GM21529 (cell line): ENCODE results near the gene PPP1R10.
A peak's percentile ranks its signal among the peaks of the same experiment; 100 is the strongest.

Experiments used
- ATAC-seq: cut with Tn5 transposase; IDR thresholded peaks from one replicate; pipeline ENCODE4 v1.9.1; 2021; ENCODE audit not compliant: unreplicated experiment

Gene PPP1R10

DNA sequence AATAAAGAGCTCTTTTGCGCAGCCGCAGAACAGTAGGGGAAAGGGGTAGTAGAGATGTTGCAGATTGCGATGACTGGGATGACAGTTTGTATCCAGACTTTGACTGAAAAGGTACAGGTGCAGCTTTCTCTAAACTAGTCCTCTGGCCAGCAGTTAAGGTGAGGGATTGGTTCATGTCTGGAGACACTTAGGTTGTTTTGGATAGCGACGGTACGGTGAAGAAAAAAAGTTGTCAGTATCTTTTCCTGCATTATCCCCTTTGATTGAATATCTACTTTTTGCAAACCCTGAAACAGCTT is 59.4 kb downstream of the PPP1R10 start:
- no peak for ATAC-seq

DNA sequence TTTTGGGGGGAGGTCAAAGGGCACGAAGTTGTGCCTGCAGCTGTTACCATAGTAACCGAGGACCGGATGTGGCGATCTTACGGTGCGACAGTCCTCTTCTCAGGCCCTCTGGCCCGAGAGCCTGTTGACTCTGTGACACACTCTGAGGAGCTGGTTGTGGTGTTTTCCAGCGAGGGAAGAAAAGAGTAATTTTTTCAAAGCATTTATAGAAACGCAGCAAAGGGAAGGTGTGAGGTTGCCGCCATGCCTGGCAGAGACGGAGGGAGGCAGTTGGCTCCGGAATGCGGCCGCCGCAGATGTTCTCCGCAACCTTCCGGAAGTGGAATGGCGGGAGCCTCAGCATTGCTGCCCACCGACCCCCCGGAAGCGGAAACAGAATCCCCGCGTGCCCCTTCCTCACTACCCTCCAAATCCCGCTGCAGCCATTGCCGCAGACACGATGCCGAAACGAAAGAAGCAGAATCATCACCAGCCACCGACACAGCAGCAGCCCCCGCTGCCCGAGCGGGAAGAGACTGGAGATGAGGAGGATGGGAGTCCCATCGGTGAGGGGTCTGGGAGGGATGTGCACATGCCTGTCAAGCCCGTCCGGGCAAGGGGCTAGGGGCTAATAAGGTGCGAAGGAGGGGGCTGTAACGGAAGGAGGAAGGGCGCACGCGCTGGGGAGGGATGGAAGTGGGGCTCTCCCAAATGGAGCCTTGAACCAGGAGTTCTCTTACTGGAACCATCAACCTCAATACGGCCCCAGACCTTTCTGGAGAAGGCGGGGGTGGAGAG is 59.9 kb downstream of the PPP1R10 start, which contains the start of gene PRR3:
Gene PRR3 (plus strand): TSS at position 390 of the 777 bp plus-strand sequence. CDS start 50 bp downstream, at position 440.
- peak; percentile 64 for ATAC-seq

DNA sequence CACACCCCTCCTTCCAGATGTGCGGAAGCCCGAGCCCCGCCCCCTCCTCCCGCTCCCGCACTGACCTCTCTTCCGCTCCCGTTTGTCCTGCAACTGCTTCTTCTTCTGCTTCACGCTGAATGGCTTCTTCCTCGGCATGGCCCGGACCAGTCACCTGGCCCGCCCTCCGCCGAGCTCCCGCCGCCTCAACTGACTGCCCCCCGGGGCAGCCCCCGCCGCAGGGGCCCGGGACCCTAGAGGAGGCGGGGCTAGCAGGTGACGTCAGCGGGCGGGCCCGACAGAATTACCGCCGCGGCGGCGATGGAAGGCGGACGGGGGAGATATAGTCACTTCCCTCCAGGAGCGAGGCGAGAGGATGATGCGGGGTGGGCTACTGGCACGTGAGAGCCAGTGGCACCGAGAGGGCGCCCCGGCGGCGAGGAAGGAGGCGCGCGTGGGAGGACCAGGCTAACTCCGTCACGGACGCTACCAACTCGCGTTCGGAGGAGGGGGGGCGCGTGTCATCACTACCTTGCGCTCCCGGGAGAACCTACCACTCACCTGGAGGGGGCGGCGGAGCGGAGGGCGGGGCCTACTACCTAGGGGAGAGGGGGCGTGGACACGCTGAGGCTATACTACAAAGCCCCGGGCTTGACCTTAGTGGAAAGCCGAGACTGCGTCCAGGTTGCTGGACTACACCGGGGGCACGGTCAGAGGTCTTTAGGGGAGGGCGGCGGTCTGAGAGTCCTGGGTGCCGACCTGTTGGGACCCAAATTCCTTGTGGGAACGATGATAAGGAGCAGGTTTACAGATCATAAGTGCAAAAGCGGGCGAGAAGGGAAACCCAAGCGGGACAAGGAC is 60.8 kb downstream of the PPP1R10 start, which contains the start of gene GNL1:
Gene GNL1 (minus strand): TSS at position 424 of the 840 bp plus-strand sequence. CDS start 286 bp downstream, at position 138.
- ATAC-seq, result peak; percentile 74

DNA sequence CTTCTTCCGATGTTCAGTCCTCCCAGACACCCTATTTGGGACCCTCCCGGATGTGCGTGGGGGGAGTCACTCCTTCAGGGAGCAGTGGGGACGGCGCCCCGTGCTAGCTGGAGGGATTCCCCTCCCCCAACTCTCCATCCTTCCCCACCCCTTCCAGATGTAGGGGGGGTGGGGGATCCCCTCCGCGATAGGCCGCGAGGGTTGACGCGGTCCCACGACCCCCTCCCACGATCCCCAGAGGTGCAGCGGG is 61.3 kb downstream of the PPP1R10 start:
- ATAC-seq, result peak; percentile 6

DNA sequence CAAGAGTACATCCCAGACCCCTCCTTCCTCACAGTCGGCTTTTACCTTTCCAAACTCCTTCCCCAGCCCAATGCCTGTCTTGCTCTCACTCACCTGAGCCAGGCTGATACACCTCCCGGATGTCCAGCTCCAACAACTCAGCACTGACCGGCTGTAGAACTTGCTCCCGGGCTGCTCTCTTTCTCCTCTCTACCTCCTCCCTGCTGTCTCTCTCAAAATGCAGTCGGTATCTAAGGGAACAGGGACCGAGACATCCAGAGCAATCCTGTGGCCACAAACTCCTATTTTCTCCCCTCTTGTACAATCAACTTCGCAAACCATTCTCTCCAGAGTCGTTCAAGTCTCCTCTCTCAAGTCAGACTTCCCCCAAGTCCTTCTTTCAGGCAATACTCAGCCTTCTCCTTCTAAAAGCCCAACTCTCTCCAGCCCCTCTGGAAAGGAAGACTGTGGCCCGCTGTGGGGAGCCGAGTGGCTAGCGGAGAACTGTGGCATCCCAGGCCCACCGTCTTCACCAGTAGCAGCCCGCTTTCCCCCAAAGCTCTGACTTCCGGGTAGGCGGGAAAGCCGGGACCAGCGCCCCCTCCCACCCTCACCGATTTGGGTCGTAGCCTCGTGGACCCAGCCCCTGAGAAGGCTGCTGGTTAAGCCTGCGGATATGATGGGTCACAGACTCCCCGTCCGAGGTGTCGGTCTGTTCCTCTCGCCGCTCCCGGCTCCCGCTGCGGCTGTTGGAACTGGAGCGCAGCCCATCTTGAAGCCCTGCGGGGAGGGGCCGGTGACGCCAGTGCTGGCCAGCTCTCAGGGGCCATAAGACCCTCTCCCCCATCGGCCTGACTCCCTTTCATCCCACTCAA is 61.9 kb downstream of the PPP1R10 start:
- ATAC-seq, result peak; percentile 2

DNA sequence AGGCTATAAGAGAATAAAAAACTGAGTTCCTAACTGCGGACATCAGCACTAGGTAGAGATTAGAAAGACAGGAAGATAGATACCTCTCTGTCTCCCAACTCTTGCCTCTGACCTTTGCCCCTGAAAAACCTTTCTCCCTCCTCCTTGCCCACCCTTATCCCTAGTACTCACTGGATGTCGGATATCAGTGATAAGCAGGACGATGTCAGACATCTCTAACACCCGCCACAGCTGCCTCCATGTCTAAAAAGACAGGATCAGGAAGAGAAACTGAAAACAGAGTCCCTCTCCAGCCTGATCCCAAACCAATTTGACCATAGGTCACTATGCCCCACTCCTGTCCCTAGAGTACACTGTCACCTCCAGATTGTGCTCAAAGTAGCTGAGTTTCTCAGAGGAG is 62.6 kb downstream of the PPP1R10 start:
- ATAC-seq, result no peak
